ENCODE measurements around the gene TOB1. TPM values are rescaled to one million over a fixed set of nuclear protein-coding genes. Genes with fewer than 3 reads are reported as not detected.

Gene TOB1
- total RNA-seq, 6 experiments from 2014 or later, result 76.3 to 94.1 (median 89.1) TPM

DNA sequence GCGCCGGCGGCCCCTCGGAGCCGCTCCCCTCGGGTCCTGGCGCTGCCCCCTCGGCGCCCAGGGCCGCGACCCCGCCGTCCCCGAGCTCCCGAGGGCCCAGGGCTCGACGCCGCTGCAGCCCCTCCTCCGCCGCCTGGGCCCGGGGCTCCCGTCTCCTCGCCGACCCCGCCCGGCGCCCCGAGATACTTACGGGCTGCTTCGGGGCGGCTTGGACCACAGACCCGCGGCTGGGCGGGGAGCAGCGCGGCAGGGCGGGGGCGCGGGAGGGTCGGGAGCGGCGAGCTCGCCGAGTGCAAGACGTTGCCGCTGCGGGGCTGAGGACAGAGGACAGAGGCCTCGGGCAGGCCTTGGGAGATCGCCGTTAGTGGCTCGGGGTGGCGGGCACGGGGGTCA lies 290 bp downstream of the TOB1 start:
- Mint-ChIP-seq H3K9me3 (peaks cover 4% of the 10 kb centered on the region), H3K27ac (peak overlapping the region; percentile 95), H3K4me3 (peak overlapping the region; percentile 100), H3K4me1 (ENCODE audit: low read depth) (peaks cover 41% of the 10 kb centered on the region), H3K27me3 (ENCODE audit: insufficient read depth) (peaks cover 6% of the 10 kb centered on the region; the same call in 1 of the 2 replicates), H3K36me3 (ENCODE audit: low read depth) (peaks cover 40% of the 10 kb centered on the region)
- TF ChIP-seq, protein P1, sequence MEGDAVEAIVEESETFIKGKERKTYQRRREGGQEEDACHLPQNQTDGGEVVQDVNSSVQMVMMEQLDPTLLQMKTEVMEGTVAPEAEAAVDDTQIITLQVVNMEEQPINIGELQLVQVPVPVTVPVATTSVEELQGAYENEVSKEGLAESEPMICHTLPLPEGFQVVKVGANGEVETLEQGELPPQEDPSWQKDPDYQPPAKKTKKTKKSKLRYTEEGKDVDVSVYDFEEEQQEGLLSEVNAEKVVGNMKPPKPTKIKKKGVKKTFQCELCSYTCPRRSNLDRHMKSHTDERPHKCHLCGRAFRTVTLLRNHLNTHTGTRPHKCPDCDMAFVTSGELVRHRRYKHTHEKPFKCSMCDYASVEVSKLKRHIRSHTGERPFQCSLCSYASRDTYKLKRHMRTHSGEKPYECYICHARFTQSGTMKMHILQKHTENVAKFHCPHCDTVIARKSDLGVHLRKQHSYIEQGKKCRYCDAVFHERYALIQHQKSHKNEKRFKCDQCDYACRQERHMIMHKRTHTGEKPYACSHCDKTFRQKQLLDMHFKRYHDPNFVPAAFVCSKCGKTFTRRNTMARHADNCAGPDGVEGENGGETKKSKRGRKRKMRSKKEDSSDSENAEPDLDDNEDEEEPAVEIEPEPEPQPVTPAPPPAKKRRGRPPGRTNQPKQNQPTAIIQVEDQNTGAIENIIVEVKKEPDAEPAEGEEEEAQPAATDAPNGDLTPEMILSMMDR (IDR thresholded peaks at IDR 0.05), result no peak
- no peak for DNase-seq

DNA sequence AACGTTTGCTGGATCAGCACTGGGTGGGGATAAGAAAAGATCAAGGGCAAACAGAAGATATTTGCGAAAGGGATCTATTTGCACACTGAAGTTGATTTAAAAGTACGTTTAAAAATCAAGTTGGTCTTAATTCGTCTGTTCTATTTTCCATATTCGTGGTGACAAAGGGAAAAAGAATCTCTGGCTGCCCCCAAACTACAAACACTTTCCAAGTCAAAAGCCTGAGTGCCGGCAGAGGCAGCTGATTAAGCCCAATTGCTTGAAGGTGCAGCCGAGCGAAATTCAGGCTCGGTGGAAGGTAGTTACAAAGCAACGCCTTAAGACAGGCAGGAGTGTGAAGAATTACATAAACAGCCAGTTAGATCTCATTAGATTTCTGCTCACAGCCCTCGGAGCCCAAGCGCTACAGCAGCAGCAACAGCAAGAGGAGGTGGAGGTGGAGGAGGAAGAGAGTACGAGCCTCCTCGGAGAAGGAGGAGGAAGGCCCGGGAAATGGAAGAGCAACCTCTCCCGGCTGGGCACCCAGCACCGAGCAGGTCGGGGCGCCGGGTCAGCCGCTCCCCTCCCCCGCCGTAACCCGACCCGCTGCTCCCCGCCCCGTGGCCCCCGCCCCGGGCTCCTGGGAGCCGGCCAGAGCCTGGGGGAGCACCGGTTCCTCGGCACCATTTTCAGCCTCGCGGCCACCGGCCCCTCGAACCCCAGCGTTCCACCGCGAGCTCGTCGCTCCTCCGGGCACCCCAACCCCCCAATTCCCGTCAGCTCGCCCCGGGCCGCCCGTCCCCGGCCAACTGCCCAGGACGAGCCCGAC lies 890 bp downstream of the TOB1 start:
- Mint-ChIP-seq H3K4me1 (ENCODE audit: low read depth) (peaks cover 41% of the 10 kb centered on the region), H3K36me3 (ENCODE audit: low read depth) (peaks cover 42% of the 10 kb centered on the region), H3K27ac (peak overlapping the region; percentile 97), H3K27me3 (ENCODE audit: insufficient read depth) (peaks cover 6% of the 10 kb centered on the region; the same call in 1 of the 2 replicates), H3K9me3 (peaks cover 4% of the 10 kb centered on the region), H3K4me3 (peak overlapping the region; percentile 100)
- TF ChIP-seq, protein P1 (IDR thresholded peaks at IDR 0.05), result no peak
- peak; percentile 10 for DNase-seq

GRCh38 chr17:50864747-50865059 lies 1.5 kb downstream of the TOB1 start:
- Mint-ChIP-seq H3K4me1 (ENCODE audit: low read depth) (peaks cover 41% of the 10 kb centered on the region), H3K4me3 (peak overlapping the region; percentile 100), H3K27me3 (ENCODE audit: insufficient read depth) (peaks cover 6% of the 10 kb centered on the region; the same call in 1 of the 2 replicates), H3K27ac (peak overlapping the region; percentile 97), H3K9me3 (peaks cover 4% of the 10 kb centered on the region), H3K36me3 (ENCODE audit: low read depth) (peaks cover 42% of the 10 kb centered on the region)
- TF ChIP-seq, protein P1 (IDR thresholded peaks at IDR 0.05), result no peak
- no peak for DNase-seq

GRCh38 chr17:50863931-50864330 lies 2.2 kb downstream of the TOB1 start:
- Mint-ChIP-seq H3K9me3 (peaks cover 4% of the 10 kb centered on the region), H3K27ac (peak overlapping the region; percentile 97; the same call in 1 of the 2 replicates)

DNA sequence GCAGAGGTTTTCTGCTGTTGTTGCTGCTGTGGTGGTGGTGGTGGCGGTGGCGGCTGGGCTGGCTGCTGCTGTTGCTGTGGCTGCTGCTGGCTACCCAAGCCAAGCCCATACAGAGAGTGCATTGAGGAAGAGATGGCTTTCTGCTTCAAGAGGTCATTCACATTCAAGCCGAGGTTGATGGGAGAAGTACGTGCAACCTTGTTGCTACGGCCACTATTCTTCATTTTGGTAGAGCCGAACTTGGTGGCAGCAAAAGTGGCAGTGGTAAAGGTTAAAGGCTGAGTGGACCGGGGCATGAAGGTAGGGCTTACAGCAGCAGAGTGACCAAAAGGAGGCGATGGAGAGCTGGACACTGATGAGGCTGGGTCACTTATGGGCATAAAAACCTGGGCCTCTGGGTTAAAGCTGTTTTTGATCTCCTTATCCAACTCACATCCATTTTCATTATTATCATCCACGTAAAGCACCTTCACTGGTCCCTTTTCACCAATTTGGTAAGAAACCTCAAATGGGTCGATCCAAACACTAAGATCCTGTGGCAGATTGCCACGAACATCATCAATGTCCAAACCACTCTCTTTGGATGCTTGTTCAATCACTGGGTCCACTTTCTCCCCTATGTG lies 2.8 kb downstream of the TOB1 start:
- Mint-ChIP-seq H3K4me3 (peak overlapping the region; percentile 100), H3K36me3 (ENCODE audit: low read depth) (peaks cover 42% of the 10 kb centered on the region), H3K4me1 (ENCODE audit: low read depth) (peaks cover 35% of the 10 kb centered on the region), H3K27ac (peak overlapping the region; percentile 36; the same call in 1 of the 2 replicates), H3K27me3 (ENCODE audit: insufficient read depth) (peaks cover 6% of the 10 kb centered on the region; the same call in 1 of the 2 replicates), H3K9me3 (peaks cover 4% of the 10 kb centered on the region)
- TF ChIP-seq, protein P1 (IDR thresholded peaks at IDR 0.05), result peak; percentile 76
- DNase-seq, result peak; percentile 23

More at GRCh38 chr17:50863931-50864330, 2.2 kb downstream of the TOB1 start:
- Mint-ChIP-seq H3K36me3 (ENCODE audit: low read depth) (peaks cover 42% of the 10 kb centered on the region), H3K27me3 (ENCODE audit: insufficient read depth) (peaks cover 6% of the 10 kb centered on the region; the same call in 1 of the 2 replicates), H3K4me3 (peak overlapping the region; percentile 100), H3K4me1 (ENCODE audit: low read depth) (peaks cover 41% of the 10 kb centered on the region)
- DNase-seq, result no peak
- TF ChIP-seq, protein P1 (IDR thresholded peaks at IDR 0.05), result no peak
